IMR-90 (cell line): ENCODE data around the gene TLR1. TPM values are rescaled to one million over a fixed set of nuclear protein-coding genes. Genes with fewer than 3 reads are reported as not detected.

ENCODE experiments used
- ATAC-seq: fragments of 200-7000 bp; cut with Tn5 transposase; 2 replicates; pipeline ENCODE4 v1.9.1; 2020; ENCODE audit warnings: low read depth, mild to moderate bottlenecking, moderate library complexity
- BruUV-seq: library from RNA; stranded (reverse); fragments of 400-500 nt; replicated peaks from 2 replicates; lab custom pipeline; 2021; lab: Mats Ljungman, UMichigan
- CTCF ChIA-PET: fragments of 300-600 bp; formaldehyde crosslinking; extraction: SDS; loops from one replicate; lab custom pipeline; 2021; ENCODE audit warnings: antibody characterized with exemption; lab: Yijun Ruan, JAX
- POLR2A ChIA-PET: fragments of 300-600 bp; sonication (Branson Sonifier 250); formaldehyde crosslinking; loops from one replicate; lab custom pipeline; 2022; ENCODE audit warnings: antibody characterized with exemption; ENCODE audit not compliant: unreplicated experiment; lab: Charles Lee
- DNase-seq: peaks from one replicate; pipeline ENCODE4 v3.0.0; 2013
- H2AFZ ChIP-seq: replicated peaks from 2 replicates; pipeline ENCODE3; 2013; ENCODE audit warnings: low read length, mild to moderate bottlenecking; ENCODE audit not compliant: poor library complexity
- H2AK5ac ChIP-seq: 2 replicates; pipeline ENCODE4 v1.6.1; 2013; ENCODE audit warnings: low read depth, low read length, inconsistent platforms
- H2AK9ac ChIP-seq: replicated peaks from 2 replicates; pipeline ENCODE3; 2013; ENCODE audit warnings: mild to moderate bottlenecking, low read depth, low read length, moderate library complexity; ENCODE audit not compliant: poor library complexity
- H2BK120ac ChIP-seq: 2 replicates; pipeline ENCODE4 v1.6.1; 2013; ENCODE audit warnings: low read depth, low read length, inconsistent platforms
- H2BK15ac ChIP-seq: 3 replicates; pipeline ENCODE4 v1.6.1; 2013; ENCODE audit warnings: low read depth, low read length, inconsistent platforms
- H2BK20ac ChIP-seq: 2 replicates; pipeline ENCODE4 v1.6.1; 2013; ENCODE audit warnings: low read depth, mild to moderate bottlenecking, inconsistent platforms, low read length, moderate library complexity
- H2BK5ac ChIP-seq: 2 replicates; pipeline ENCODE4 v1.6.1; 2013; ENCODE audit warnings: mild to moderate bottlenecking, low read depth, low read length, inconsistent platforms; ENCODE audit not compliant: poor library complexity, severe bottlenecking
- H3K14ac ChIP-seq: replicated peaks from 2 replicates; pipeline ENCODE4 v1.6.1; 2013; ENCODE audit warnings: low read depth, low read length, inconsistent platforms
- H3K18ac ChIP-seq: 2 replicates; pipeline ENCODE4 v1.6.1; 2013; ENCODE audit warnings: low read depth, low read length, control low read depth
- H3K23ac ChIP-seq: 2 replicates; pipeline ENCODE4 v1.6.1; 2013; ENCODE audit warnings: low read depth, low read length, inconsistent platforms
- H3K27ac ChIP-seq: 2 replicates; pipeline ENCODE4 v1.5.1; 2013; ENCODE audit warnings: mild to moderate bottlenecking, control low read depth, low read length; ENCODE audit not compliant: insufficient read depth
- H3K27me3 ChIP-seq: 2 replicates; pipeline ENCODE4 v1.6.1; 2013; ENCODE audit warnings: low read length; ENCODE audit not compliant: control insufficient read depth, insufficient read depth
- H3K36me3 ChIP-seq: 2 replicates; pipeline ENCODE4 v1.6.1; 2013; ENCODE audit warnings: low read length, mixed read lengths; ENCODE audit not compliant: control insufficient read depth, insufficient read depth
- H3K4ac ChIP-seq: 2 replicates; pipeline ENCODE4 v1.6.1; 2013; ENCODE audit warnings: low read depth, low read length, inconsistent platforms
- H3K4me1 ChIP-seq: 2 replicates; pipeline ENCODE4 v1.6.1; 2013; ENCODE audit warnings: low read length, mixed read lengths; ENCODE audit not compliant: control insufficient read depth, insufficient read depth
- H3K4me2 ChIP-seq: 2 replicates; pipeline ENCODE4 v1.6.1; 2013; ENCODE audit warnings: low read depth, mild to moderate bottlenecking, control low read depth, low read length, moderate library complexity
- H3K4me3 ChIP-seq: 2 replicates; pipeline ENCODE4 v1.5.1; 2013; ENCODE audit warnings: low read depth, mild to moderate bottlenecking, control low read depth, low read length, moderate library complexity; ENCODE audit not compliant: insufficient read depth
- H3K56ac ChIP-seq: 2 replicates; pipeline ENCODE4 v1.6.1; 2013; ENCODE audit warnings: low read length, inconsistent platforms; ENCODE audit not compliant: insufficient read depth; ENCODE audit errors: extremely low read depth
- H3K79me1 ChIP-seq, 2 experiments: 2 replicates each; pipeline ENCODE4 v1.6.1; 2013; ENCODE audit warnings: low read length in 2 of 2, inconsistent platforms in 1 of 2, low read depth in 1 of 2
- H3K9ac ChIP-seq: 2 replicates; pipeline ENCODE4 v1.6.1; 2013; ENCODE audit warnings: low read depth, low read length, control low read depth
- H3K9me1 ChIP-seq: 2 replicates; pipeline ENCODE4 v1.6.1; 2013; ENCODE audit warnings: low read length, inconsistent platforms; ENCODE audit not compliant: insufficient read depth
- H3K9me3 ChIP-seq: 2 replicates; pipeline ENCODE4 v1.6.1; 2013; ENCODE audit warnings: low read length; ENCODE audit not compliant: control insufficient read depth, insufficient read depth
- H4K20me1 ChIP-seq: 2 replicates; pipeline ENCODE4 v1.6.1; 2013; ENCODE audit warnings: low read length, inconsistent platforms; ENCODE audit not compliant: insufficient read depth
- H4K5ac ChIP-seq: 2 replicates; pipeline ENCODE4 v1.6.1; 2013; ENCODE audit warnings: mild to moderate bottlenecking, low read depth, low read length, control low read depth
- H4K8ac ChIP-seq, 2 experiments: 2 replicates each; pipeline ENCODE4 v1.6.1; 2013; ENCODE audit warnings: low read depth in 2 of 2, low read length in 2 of 2, control low read depth in 1 of 2, inconsistent platforms in 1 of 2
- H4K91ac ChIP-seq: 2 replicates; pipeline ENCODE4 v1.6.1; 2013; ENCODE audit warnings: low read depth, low read length, inconsistent platforms; ENCODE audit not compliant: insufficient read depth
- BHLHE40 ChIP-seq: fragments of 150-350 bp; IDR thresholded peaks from 2 replicates; pipeline ENCODE4 v1.6.1; 2016; ENCODE audit warnings: mild to moderate bottlenecking, low read depth, low read length
- CEBPB ChIP-seq: IDR thresholded peaks from 2 replicates; pipeline ENCODE4 v1.6.1; 2012; ENCODE audit warnings: low read depth, low read length, improper control_type of control experiment
- CHD1 ChIP-seq: IDR thresholded peaks from 2 replicates; pipeline ENCODE4 v1.6.1; 2012; ENCODE audit warnings: low read depth, low read length, improper control_type of control experiment
- FOS ChIP-seq: fragments of 150-350 bp; IDR thresholded peaks from 2 replicates; pipeline ENCODE4 v1.6.1; 2016; ENCODE audit warnings: low read depth, low read length
- MAFK ChIP-seq: IDR thresholded peaks from 2 replicates; pipeline ENCODE4 v1.6.1; 2012; ENCODE audit warnings: low read depth, low read length, improper control_type of control experiment
- MAZ ChIP-seq: IDR thresholded peaks from 2 replicates; pipeline ENCODE4 v1.6.1; 2012; ENCODE audit warnings: low read depth, mild to moderate bottlenecking, low read length, improper control_type of control experiment, moderate library complexity, borderline replicate concordance
- MXI1 ChIP-seq: IDR thresholded peaks from 2 replicates; pipeline ENCODE4 v1.6.1; 2012; ENCODE audit warnings: low read depth, mild to moderate bottlenecking, low read length, moderate library complexity, borderline replicate concordance
- NFE2L2 ChIP-seq: fragments of 150-350 bp; IDR thresholded peaks from 2 replicates; pipeline ENCODE4 v1.6.1; 2016; ENCODE audit warnings: low read depth, mild to moderate bottlenecking, low read length
- POLR2A ChIP-seq: IDR thresholded peaks from 2 replicates; pipeline ENCODE4 v1.6.1; 2012; ENCODE audit warnings: mild to moderate bottlenecking, low read depth, low read length
- RAD21 ChIP-seq: IDR thresholded peaks from 2 replicates; pipeline ENCODE4 v1.6.1; 2012; ENCODE audit warnings: low read length, improper control_type of control experiment
- RCOR1 ChIP-seq: IDR thresholded peaks from 2 replicates; pipeline ENCODE4 v1.6.1; 2012; ENCODE audit warnings: mild to moderate bottlenecking, low read length, improper control_type of control experiment; ENCODE audit not compliant: insufficient replicate concordance
- RFX5 ChIP-seq: IDR thresholded peaks from 2 replicates; pipeline ENCODE4 v1.8.0; 2012; ENCODE audit warnings: low read depth, mild to moderate bottlenecking, low read length, moderate library complexity
- SMC3 ChIP-seq: fragments of 150-350 bp; IDR thresholded peaks from 2 replicates; pipeline ENCODE4 v1.6.1; 2016; ENCODE audit warnings: low read depth, mild to moderate bottlenecking, antibody characterized with exemption, low read length, moderate library complexity
- WGBS, 2 experiments: methylation state at CpG; one replicate each; pipeline versions ENCODE4 v1.1.5 to v1.1.7; 2013; ENCODE audit warnings: missing lambda C conversion rate in 2 of 2; ENCODE audit not compliant: insufficient read length in 1 of 2; ENCODE audit errors: extremely low coverage in 2 of 2; 5-methylcytosine and 5-hydroxymethylcytosine counted together
- dilution Hi-C: fragments of 300-500 bp; cut with HindIII; formaldehyde crosslinking; loops from one replicate; pipeline ENCODE4 v1.14.3; 2018; ENCODE audit warnings: low sequenced_read_pairs; ENCODE audit not compliant: unreplicated experiment
- in situ Hi-C: fragments of 300-500 bp; cut with MboI; formaldehyde crosslinking; loops from 3 replicates; pipeline ENCODE4 v1.14.3; 2019; ENCODE audit warnings: low sequenced_read_pairs, inconsistent platforms, mixed read lengths
- intact Hi-C: fragments of 100-400 bp; cut with micrococcal nuclease; formaldehyde crosslinking; loops from 2 replicates; pipeline ENCODE4 v1.10.0; 2022
- polyA plus RNA-seq, 3 experiments: library from polyadenylated mRNA; depleted of rRNA; stranded (reverse); fragments of >200 nt; gene quantifications; 2 replicates each; pipeline ENCODE4 v1.2.3, GENCODE V29; 2012; ENCODE audit warnings: low replicate concordance in 1 of 3
- total RNA-seq: library from RNA; depleted of rRNA; stranded (reverse); fragments of >200 nt; gene quantifications from 2 replicates; pipeline ENCODE4 v1.2.3, GENCODE V29; 2012
- TF ChIP-seq, protein P1 (sequence below): fragments of 150-350 bp; IDR thresholded peaks from 2 replicates; pipeline ENCODE4 v1.6.1; 2016; ENCODE audit warnings: low read depth, mild to moderate bottlenecking, low read length, moderate library complexity, borderline replicate concordance
- TF ChIP-seq, protein P2 (sequence below): conservative IDR thresholded peaks from 2 replicates; pipeline ENCODE4 v1.5.1; 2012; ENCODE audit warnings: mild to moderate bottlenecking, low read depth, low read length, improper control_type of control experiment
- TF ChIP-seq, protein P3 (sequence below): fragments of 150-350 bp; IDR thresholded peaks from 2 replicates; pipeline ENCODE4 v1.6.1; 2017; ENCODE audit warnings: mild to moderate bottlenecking, antibody characterized with exemption, low read length, low read depth

The TLR1 gene
- total and polyA plus RNA-seq, 2 of the 4 experiments (the other 2 are of a cell fraction): 0.24 to 1.1 TPM

DNA sequence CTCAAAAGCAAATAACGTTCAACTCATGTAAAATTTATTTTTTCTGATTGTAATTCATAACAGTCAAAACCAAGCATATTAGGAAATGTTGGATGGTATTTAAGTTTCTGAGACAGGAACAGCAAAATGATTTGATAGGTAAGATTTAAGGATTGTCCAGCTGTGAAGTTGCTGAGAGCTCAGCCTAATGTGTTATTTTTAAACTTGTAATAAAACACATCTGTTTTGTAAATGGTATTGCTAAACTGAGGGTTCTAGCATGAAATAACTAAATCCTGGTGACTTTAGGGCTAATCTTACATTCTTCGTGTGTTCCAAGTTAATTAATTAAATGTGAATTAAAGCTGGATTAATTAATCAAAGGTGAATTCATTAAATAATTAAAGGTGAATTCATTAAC, 35.1 kb downstream of the TLR1 start:
- DNase-seq: no peak

More for the DNA sequence above, 35.1 kb downstream of the TLR1 start:
- Histone ChIP-seq H2BK20ac (no peak overlapping the region), H4K91ac (no peak overlapping the region), H3K56ac (no peak overlapping the region), H3K23ac (no peak overlapping the region), H3K27ac (no peak overlapping the region), H3K9ac (no peak overlapping the region), H3K36me3 (no peaks in the 10 kb centered on the region), H3K14ac (no peak overlapping the region), H3K27me3 (peaks cover 9% of the 10 kb centered on the region), H4K20me1 (no peaks in the 10 kb centered on the region), H3K4ac (no peak overlapping the region), H2BK120ac (no peak overlapping the region), H4K8ac (no peak overlapping the region), H3K79me1 (no peaks in the 10 kb centered on the region), H2AK9ac (no peak overlapping the region), H3K4me2 (no peak overlapping the region), H3K4me1 (no peaks in the 10 kb centered on the region), H3K18ac (no peak overlapping the region), H2AK5ac (no peak overlapping the region), H3K9me3 (no peaks in the 10 kb centered on the region), H3K4me3 (no peak overlapping the region), H4K5ac (no peak overlapping the region), H3K9me1 (no peaks in the 10 kb centered on the region), H2BK5ac (no peak overlapping the region), H2AFZ (no peak overlapping the region), H2BK15ac (no peak overlapping the region)
- ATAC-seq: no peak
- no TSS peak for BruUV-seq
- dilution Hi-C loops: no loop called here
- no peak for TF ChIP-seq CHD1
- TF ChIP-seq MAZ: no peak
- TF ChIP-seq, protein P1, sequence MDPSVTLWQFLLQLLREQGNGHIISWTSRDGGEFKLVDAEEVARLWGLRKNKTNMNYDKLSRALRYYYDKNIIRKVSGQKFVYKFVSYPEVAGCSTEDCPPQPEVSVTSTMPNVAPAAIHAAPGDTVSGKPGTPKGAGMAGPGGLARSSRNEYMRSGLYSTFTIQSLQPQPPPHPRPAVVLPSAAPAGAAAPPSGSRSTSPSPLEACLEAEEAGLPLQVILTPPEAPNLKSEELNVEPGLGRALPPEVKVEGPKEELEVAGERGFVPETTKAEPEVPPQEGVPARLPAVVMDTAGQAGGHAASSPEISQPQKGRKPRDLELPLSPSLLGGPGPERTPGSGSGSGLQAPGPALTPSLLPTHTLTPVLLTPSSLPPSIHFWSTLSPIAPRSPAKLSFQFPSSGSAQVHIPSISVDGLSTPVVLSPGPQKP: no peak
- no peak for TF ChIP-seq FOS
- no peak for TF ChIP-seq NFE2L2
- no peak for TF ChIP-seq SMC3
- TF ChIP-seq, protein P2, sequence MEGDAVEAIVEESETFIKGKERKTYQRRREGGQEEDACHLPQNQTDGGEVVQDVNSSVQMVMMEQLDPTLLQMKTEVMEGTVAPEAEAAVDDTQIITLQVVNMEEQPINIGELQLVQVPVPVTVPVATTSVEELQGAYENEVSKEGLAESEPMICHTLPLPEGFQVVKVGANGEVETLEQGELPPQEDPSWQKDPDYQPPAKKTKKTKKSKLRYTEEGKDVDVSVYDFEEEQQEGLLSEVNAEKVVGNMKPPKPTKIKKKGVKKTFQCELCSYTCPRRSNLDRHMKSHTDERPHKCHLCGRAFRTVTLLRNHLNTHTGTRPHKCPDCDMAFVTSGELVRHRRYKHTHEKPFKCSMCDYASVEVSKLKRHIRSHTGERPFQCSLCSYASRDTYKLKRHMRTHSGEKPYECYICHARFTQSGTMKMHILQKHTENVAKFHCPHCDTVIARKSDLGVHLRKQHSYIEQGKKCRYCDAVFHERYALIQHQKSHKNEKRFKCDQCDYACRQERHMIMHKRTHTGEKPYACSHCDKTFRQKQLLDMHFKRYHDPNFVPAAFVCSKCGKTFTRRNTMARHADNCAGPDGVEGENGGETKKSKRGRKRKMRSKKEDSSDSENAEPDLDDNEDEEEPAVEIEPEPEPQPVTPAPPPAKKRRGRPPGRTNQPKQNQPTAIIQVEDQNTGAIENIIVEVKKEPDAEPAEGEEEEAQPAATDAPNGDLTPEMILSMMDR: no peak
- TF ChIP-seq MXI1: no peak
- no peak for TF ChIP-seq MAFK
- no peak for TF ChIP-seq BHLHE40
- TF ChIP-seq POLR2A: no peak
- no peak for TF ChIP-seq RAD21
- TF ChIP-seq, protein P3, sequence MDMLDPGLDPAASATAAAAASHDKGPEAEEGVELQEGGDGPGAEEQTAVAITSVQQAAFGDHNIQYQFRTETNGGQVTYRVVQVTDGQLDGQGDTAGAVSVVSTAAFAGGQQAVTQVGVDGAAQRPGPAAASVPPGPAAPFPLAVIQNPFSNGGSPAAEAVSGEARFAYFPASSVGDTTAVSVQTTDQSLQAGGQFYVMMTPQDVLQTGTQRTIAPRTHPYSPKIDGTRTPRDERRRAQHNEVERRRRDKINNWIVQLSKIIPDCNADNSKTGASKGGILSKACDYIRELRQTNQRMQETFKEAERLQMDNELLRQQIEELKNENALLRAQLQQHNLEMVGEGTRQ: no peak
- TF ChIP-seq RCOR1: no peak
- TF ChIP-seq CEBPB: no peak
- TF ChIP-seq RFX5: no peak
- no CpG with 5 or more reads among the region's 2 CpGs for WGBS, 2 experiments
- intact Hi-C loops: loop anchor here (5.0 kb wide), 1 partner anchor 33 kb away; the partner anchor contains the start of gene TLR1
- ChIA-PET POLR2A (no interaction called here), CTCF (interaction anchor here (1.0 to 2.2 kb wide), 3 partner anchors 9 to 13 kb away, joined by 3 to 7 read pairs (median 5); partner anchors contain the start of gene TLR10)
- in situ Hi-C loops: no loop called here
